ENCODE measurements around the gene PSAP.
A peak's percentile ranks its signal among the peaks of the same experiment; 100 is the strongest.

PSAP gene

GRCh38 chr10:71837098-71837827 is 13.8 kb downstream of the PSAP start:
- no peak for DNase-seq (ENCODE audit: low read depth)

GRCh38 chr10:71836596-71836974 is 14.5 kb downstream of the PSAP start:
- DNase-seq (ENCODE audit: low read depth), result no peak
- H3K4me3 ChIP-seq (ENCODE audit: control insufficient read depth, low read depth, low read length), result no peak overlapping the region
- no peak for TF ChIP-seq CTCF (IDR thresholded peaks at IDR 0.05; ENCODE audit: control insufficient read depth, insufficient read depth, low read depth, low read length, missing control alignments)

More at GRCh38 chr10:71837098-71837827, 13.8 kb downstream of the PSAP start:
- no peak overlapping the region for H3K4me3 ChIP-seq (ENCODE audit: control insufficient read depth, low read depth, low read length)
- TF ChIP-seq CTCF (IDR thresholded peaks at IDR 0.05; ENCODE audit: control insufficient read depth, insufficient read depth, low read depth, low read length, missing control alignments), result peak; percentile 28

GRCh38 chr10:71835671-71836595 is 15.1 kb downstream of the PSAP start:
- peak; percentile 90 for DNase-seq (ENCODE audit: low read depth)
- no peak overlapping the region for H3K4me3 ChIP-seq (ENCODE audit: control insufficient read depth, low read depth, low read length)
- TF ChIP-seq CTCF (IDR thresholded peaks at IDR 0.05; ENCODE audit: control insufficient read depth, insufficient read depth, low read depth, low read length, missing control alignments), result no peak

GRCh38 chr10:71834343-71834674 is 16.7 kb downstream of the PSAP start:
- TF ChIP-seq CTCF (IDR thresholded peaks at IDR 0.05; ENCODE audit: control insufficient read depth, insufficient read depth, low read depth, low read length, missing control alignments), result no peak
- DNase-seq (ENCODE audit: low read depth), result no peak
- no peak overlapping the region for H3K4me3 ChIP-seq (ENCODE audit: control insufficient read depth, low read depth, low read length)

- TF ChIP-seq CTCF (IDR thresholded peaks at IDR 0.05; ENCODE audit: control insufficient read depth, insufficient read depth, low read depth, low read length, missing control alignments), result no peak
- DNase-seq (ENCODE audit: low read depth), result no peak
- no peak overlapping the region for H3K4me3 ChIP-seq (ENCODE audit: control insufficient read depth, low read depth, low read length)
Observed at GRCh38 chr10:71833451-71834342, 17.4 kb downstream of the PSAP start.

- no peak for DNase-seq (ENCODE audit: low read depth)
- H3K4me3 ChIP-seq (ENCODE audit: control insufficient read depth, low read depth, low read length), result no peak overlapping the region
- no peak for TF ChIP-seq CTCF (IDR thresholded peaks at IDR 0.05; ENCODE audit: control insufficient read depth, insufficient read depth, low read depth, low read length, missing control alignments)
Observed at GRCh38 chr10:71832967-71833366, 18.1 kb downstream of the PSAP start.
